Lower lobe of right lung (tissue), 2 donors: ENCODE data around the gene FPGT. TPM values are rescaled to one million over a fixed set of nuclear protein-coding genes. Genes with fewer than 3 reads are reported as not detected.

Experiments used
- ATAC-seq, 2 donors: fragments of 200-7000 bp; cut with Tn5 transposase; one replicate each; pipeline ENCODE4 v1.9.1; 2020 to 2022; ENCODE audit warnings: mild to moderate bottlenecking in 2 of 2, moderate library complexity in 2 of 2
- DNase-seq: peaks from one replicate; pipeline ENCODE4 v3.0.0-alpha.2; 2020
- H3K27ac ChIP-seq: fragments of 200-600 bp; one replicate; pipeline ENCODE4 v1.8.0; 2022
- H3K27me3 ChIP-seq: fragments of 200-600 bp; one replicate; pipeline ENCODE4 v1.8.0; 2022; ENCODE audit warnings: low read depth
- H3K36me3 ChIP-seq: fragments of 200-600 bp; one replicate; pipeline ENCODE4 v1.8.0; 2022; ENCODE audit warnings: mild to moderate bottlenecking
- H3K4me1 ChIP-seq: fragments of 200-600 bp; one replicate; pipeline ENCODE4 v1.8.0; 2022
- H3K4me3 ChIP-seq: fragments of 200-600 bp; one replicate; pipeline ENCODE4 v1.8.0; 2022; ENCODE audit warnings: mild to moderate bottlenecking
- H3K9me3 ChIP-seq: fragments of 200-600 bp; one replicate; pipeline ENCODE4 v1.8.0; 2022
- intact Hi-C: fragments of 100-400 bp; cut with DNase I; formaldehyde crosslinking; loops from one replicate; pipeline ENCODE4 v1.11.0; 2022
- total RNA-seq: library from RNA; stranded (reverse); fragmentation: NEBNext Ultra II Directional; extraction: Animal tissue kit (Norgen Biotek cat#: 25700); gene quantifications from one replicate; pipeline ENCODE4 v1.2.1, GENCODE V29; 2021
- TF ChIP-seq, protein P1 (sequence below): fragments of 200-600 bp; IDR thresholded peaks from one replicate; pipeline ENCODE4 v1.8.0; 2022; ENCODE audit warnings: antibody characterized with exemption, mild to moderate bottlenecking
- donor health status: DM: no; HTN: yes; CAD: no; lungs with severe emphysema.

Gene FPGT
- total RNA-seq, 1 donor from 2014 or later: 23.0 TPM

DNA sequence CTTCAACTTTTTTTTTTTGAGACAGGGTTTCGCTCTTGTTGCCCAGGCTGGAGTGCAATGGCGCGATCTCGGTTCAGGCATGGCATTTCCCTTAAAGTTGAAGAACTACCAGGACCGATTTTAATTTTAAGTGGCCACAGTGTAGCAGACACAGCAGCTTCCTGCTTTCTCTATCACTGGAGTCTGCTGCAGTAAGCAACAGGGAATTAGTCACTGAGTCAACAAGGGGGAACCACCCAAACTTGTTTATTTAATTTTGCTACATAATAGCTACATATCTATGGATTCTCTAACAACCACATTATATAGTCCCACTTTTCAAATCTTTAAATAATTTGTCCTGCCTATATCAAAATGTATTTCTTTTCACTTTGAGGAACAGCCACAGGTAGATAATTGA lies 24.7 kb downstream of the FPGT start:
- Histone ChIP-seq H3K9me3 (no peaks in the 10 kb centered on the region), H3K4me3 (no peak overlapping the region), H3K36me3 (no peaks in the 10 kb centered on the region), H3K27ac (no peak overlapping the region), H3K4me1 (no peaks in the 10 kb centered on the region), H3K27me3 (no peaks in the 10 kb centered on the region)
- intact Hi-C loops: no loop called here
- TF ChIP-seq, protein P1, sequence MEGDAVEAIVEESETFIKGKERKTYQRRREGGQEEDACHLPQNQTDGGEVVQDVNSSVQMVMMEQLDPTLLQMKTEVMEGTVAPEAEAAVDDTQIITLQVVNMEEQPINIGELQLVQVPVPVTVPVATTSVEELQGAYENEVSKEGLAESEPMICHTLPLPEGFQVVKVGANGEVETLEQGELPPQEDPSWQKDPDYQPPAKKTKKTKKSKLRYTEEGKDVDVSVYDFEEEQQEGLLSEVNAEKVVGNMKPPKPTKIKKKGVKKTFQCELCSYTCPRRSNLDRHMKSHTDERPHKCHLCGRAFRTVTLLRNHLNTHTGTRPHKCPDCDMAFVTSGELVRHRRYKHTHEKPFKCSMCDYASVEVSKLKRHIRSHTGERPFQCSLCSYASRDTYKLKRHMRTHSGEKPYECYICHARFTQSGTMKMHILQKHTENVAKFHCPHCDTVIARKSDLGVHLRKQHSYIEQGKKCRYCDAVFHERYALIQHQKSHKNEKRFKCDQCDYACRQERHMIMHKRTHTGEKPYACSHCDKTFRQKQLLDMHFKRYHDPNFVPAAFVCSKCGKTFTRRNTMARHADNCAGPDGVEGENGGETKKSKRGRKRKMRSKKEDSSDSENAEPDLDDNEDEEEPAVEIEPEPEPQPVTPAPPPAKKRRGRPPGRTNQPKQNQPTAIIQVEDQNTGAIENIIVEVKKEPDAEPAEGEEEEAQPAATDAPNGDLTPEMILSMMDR: no peak
- DNase-seq (no peak), ATAC-seq (no peak)

- peaks cover 3% of the 10 kb centered on the region for H3K9me3 ChIP-seq
- ATAC-seq (no peak), DNase-seq (no peak)
- H3K4me3 ChIP-seq: no peak overlapping the region
- TF ChIP-seq, protein P1: no peak
- no peaks in the 10 kb centered on the region for H3K27me3 ChIP-seq
- intact Hi-C loops: no loop called here
- H3K36me3 ChIP-seq: no peaks in the 10 kb centered on the region
- no peaks in the 10 kb centered on the region for H3K4me1 ChIP-seq
- no peak overlapping the region for H3K27ac ChIP-seq
These were observed 25.4 kb downstream of the FPGT start for GRCh38 chr1:74223453-74223852.

DNA sequence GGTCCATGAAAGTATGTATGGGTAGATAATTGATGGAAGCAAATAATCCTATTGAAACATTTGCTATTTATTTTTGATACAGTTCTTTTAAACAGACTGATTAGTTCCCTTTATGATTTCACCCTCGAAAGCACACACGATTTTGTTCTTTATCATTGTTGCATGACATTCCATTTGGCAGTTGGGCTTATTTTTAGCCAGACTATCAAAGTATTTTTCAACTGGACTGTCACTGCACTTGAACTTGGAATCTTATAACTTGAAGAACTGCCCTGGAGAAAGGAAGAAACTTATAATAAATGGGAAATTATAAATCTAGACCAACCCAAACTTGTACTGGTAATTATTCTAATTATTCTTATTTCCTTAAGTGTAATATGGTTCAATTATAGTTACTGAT lies 37.1 kb downstream of the FPGT start, which contains the start of gene TNNI3K:
Gene TNNI3K, plus strand, starts transcription at position 235 of the 400 bp plus-strand sequence. Its CDS starts 65 bp downstream, at position 300.
- TF ChIP-seq, protein P1: no peak
- ATAC-seq (no peak), DNase-seq (no peak)
- H3K27me3 ChIP-seq: no peaks in the 10 kb centered on the region
- H3K9me3 ChIP-seq: no peaks in the 10 kb centered on the region
- no peaks in the 10 kb centered on the region for H3K4me1 ChIP-seq
- no peak within 1 kb of the TSS for H3K27ac ChIP-seq
- H3K4me3 ChIP-seq: no peak within 1 kb of the TSS
- H3K36me3 ChIP-seq: no peaks in the 10 kb centered on the region
- intact Hi-C loops: no loop called here

DNA sequence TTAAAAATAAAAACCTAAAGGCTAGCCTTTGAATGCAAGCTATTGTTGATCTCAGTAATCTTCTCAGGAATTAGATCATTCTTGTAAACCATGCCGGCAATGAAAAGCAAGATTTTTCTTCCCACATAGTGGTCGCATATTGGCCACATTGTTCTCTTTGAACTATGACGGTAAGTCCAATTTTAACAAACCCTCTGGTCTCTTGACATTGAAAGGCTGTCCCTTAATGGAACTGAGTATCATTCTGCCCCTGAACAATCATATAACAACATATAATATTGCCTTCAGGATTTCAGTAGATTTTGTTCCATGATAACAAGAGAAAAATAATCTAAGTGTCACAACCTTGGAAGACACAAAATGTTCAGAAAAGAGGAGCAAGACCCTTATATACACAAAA lies 38.4 kb downstream of the FPGT start:
- H3K36me3 ChIP-seq: no peaks in the 10 kb centered on the region
- no peaks in the 10 kb centered on the region for H3K9me3 ChIP-seq
- H3K4me3 ChIP-seq: no peak overlapping the region
- TF ChIP-seq, protein P1: no peak
- ATAC-seq (no peak), DNase-seq (no peak)
- no peaks in the 10 kb centered on the region for H3K4me1 ChIP-seq
- no peak overlapping the region for H3K27ac ChIP-seq
- intact Hi-C loops: no loop called here
- H3K27me3 ChIP-seq: no peaks in the 10 kb centered on the region

GRCh38 chr1:74237035-74237434 lies 39.0 kb downstream of the FPGT start:
- Histone ChIP-seq H3K36me3 (no peaks in the 10 kb centered on the region), H3K27ac (no peak overlapping the region), H3K4me3 (no peak overlapping the region), H3K9me3 (no peaks in the 10 kb centered on the region), H3K27me3 (no peaks in the 10 kb centered on the region), H3K4me1 (no peaks in the 10 kb centered on the region)
- ATAC-seq (no peak), DNase-seq (no peak)
- TF ChIP-seq, protein P1: no peak
- intact Hi-C loops: no loop called here

DNA sequence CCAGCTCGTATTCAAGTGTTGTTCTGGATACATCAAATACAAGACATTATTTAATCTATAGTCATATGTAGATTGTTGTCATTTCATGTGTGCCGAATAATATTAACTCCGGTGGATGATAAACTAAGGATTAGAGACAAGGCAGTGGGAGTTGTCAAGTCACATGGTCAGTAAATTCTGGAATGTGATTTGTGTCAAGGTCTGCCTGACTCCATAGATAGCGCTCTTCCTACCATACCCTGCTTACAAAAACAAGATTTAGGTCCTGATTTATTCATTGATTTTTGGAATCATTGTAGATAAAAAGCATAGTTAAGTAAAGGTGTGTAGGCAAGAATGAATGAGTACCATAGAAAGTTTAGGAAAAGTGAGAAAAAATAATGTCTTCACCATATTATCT lies 39.7 kb downstream of the FPGT start:
- Histone ChIP-seq H3K36me3 (no peaks in the 10 kb centered on the region), H3K9me3 (no peaks in the 10 kb centered on the region), H3K4me1 (no peaks in the 10 kb centered on the region), H3K4me3 (no peak overlapping the region), H3K27me3 (no peaks in the 10 kb centered on the region), H3K27ac (no peak overlapping the region)
- ATAC-seq: no peak
- intact Hi-C loops: no loop called here
- DNase-seq: no peak
- TF ChIP-seq, protein P1: no peak
